Ovary (tissue), 9 donors: Measurements from ENCODE around the gene SHC3. TPM values are rescaled to one million over a fixed set of nuclear protein-coding genes. Genes with fewer than 3 reads are reported as not detected.

ENCODE experiments used
- DNase-seq, 5 donors: peaks; one replicate each; pipeline ENCODE4 v3.0.0-alpha.2; 2019 to 2020
- H3K27ac ChIP-seq, 2 donors: fragments of 200-600 bp; one replicate each; pipeline versions ENCODE4 v1.5.1 to v1.8.0; 2019 to 2022
- H3K27me3 ChIP-seq: fragments of 200-600 bp; one replicate; pipeline ENCODE4 v1.8.0; 2022
- H3K36me3 ChIP-seq: fragments of 200-600 bp; sonication (generic); one replicate; pipeline ENCODE4 v1.5.1; 2019
- H3K4me1 ChIP-seq: one replicate; pipeline ENCODE4 v1.8.1; 2013; ENCODE audit warnings: mild to moderate bottlenecking, moderate library complexity; ENCODE audit not compliant: insufficient read depth
- H3K4me3 ChIP-seq: fragments of 200-600 bp; sonication (generic); one replicate; pipeline ENCODE4 v1.5.1; 2017
- H3K9me3 ChIP-seq, 2 donors: fragments of 200-600 bp in 1 of 2; sonication (generic) in 1 of 2; one replicate each; pipeline versions ENCODE4 v1.5.1 to v1.8.1; 2013 to 2019; ENCODE audit warnings: mild to moderate bottlenecking in 1 of 2, moderate library complexity in 1 of 2
- CTCF ChIP-seq, 3 donors: fragments of 450-650 bp in 2 of 3; fragments of 200-600 bp in 1 of 3; IDR thresholded peaks; one replicate each; pipeline versions ENCODE4 v1.5.1 to v1.8.0; 2016 to 2022; ENCODE audit warnings: antibody characterized with exemption in 3 of 3, mild to moderate bottlenecking in 1 of 3
- EP300 ChIP-seq: sonication (generic); formaldehyde crosslinking; IDR thresholded peaks from one replicate; pipeline ENCODE4 v1.6.1; 2017; ENCODE audit warnings: antibody characterized with exemption
- POLR2A ChIP-seq: fragments of 450-650 bp; IDR thresholded peaks from one replicate; pipeline ENCODE4 v1.6.1; 2017; ENCODE audit warnings: antibody characterized with exemption, mild to moderate bottlenecking, moderate library complexity
- WGBS, 3 donors: extraction: QIAGEN DNeasy Blood & Tissue Kit in 1 of 3; methylation state at CpG; one replicate each; pipeline versions ENCODE4 v1.1.5 to v1.1.7; 2013 to 2017; 5-methylcytosine and 5-hydroxymethylcytosine counted together
- intact Hi-C, 4 donors: fragments of 100-400 bp; cut with DNase I; formaldehyde crosslinking; loops; one replicate each; pipeline versions ENCODE4 v1.11.0 to v1.15.1; 2022 to 2023
- polyA plus RNA-seq, 2 donors: library from polyadenylated mRNA; stranded (reverse); fragments of 200-250 nt in 1 of 2; fragments of 350-450 nt in 1 of 2; fragmentation: Illumina TruSeq in 1 of 2; extraction: RNeasy Lipid Tissue Mini Kit (QIAGEN cat#74804) in 1 of 2; gene quantifications; one replicate each; pipeline ENCODE4 v1.2.3, GENCODE V29; 2013 to 2014
- total RNA-seq, 7 donors: library from RNA; depleted of rRNA in 2 of 7; stranded (reverse); fragments of >200 nt in 2 of 7; fragmentation: NEBNext Ultra II Directional in 3 of 7; extraction: Animal tissue kit (Norgen Biotek cat#: 25700) in 3 of 7; gene quantifications; one replicate each; pipeline versions ENCODE4 v1.1.0 to v1.2.4, GENCODE V29; 2016 to 2023
- donor health status: DM: no; HTN: no; CAD: no; lungs with moderate emphysema.
- donor health status: DM: no; HTN: no; CAD: no.
- donor health status: Bipolar disorder and iron deficiency.
- donor health status: DM: yes; HTN: yes; CAD: no.
- donor health status: DM: no; HTN: no; CAD: no.
- donor health status: DM: yes; HTN: yes; CAD: no.

SHC3 gene
- total and polyA plus RNA-seq, 9 donors, result 0.05 to 1.0 (median 0.46) TPM

GRCh38 chr9:89183146-89183545 lies 4.5 kb upstream of the SHC3 start:
- intact Hi-C loops, result no loop called here
- H3K4me3 ChIP-seq, result no peak overlapping the region
- H3K27me3 ChIP-seq, result no peaks in the 10 kb centered on the region
- peaks cover 0 to 4% of the 10 kb centered on the region in 2 donors for H3K9me3 ChIP-seq
- H3K36me3 ChIP-seq, result no peaks in the 10 kb centered on the region
- 72 to 79% (median 73%) methylated on average over 3 of the region's 3 CpGs for WGBS, 3 donors
- H3K27ac ChIP-seq, result no peak overlapping the region
- peaks cover 4% of the 10 kb centered on the region for H3K4me1 ChIP-seq
- TF ChIP-seq CTCF (IDR thresholded peaks at IDR 0.05) (no peak), EP300 (no peak), POLR2A (no peak)
- no peak for DNase-seq

- DNase-seq, result no peak
- Histone ChIP-seq H3K27ac (no peak overlapping the region), H3K9me3 (peaks cover 0 to 4% of the 10 kb centered on the region in 2 donors), H3K36me3 (no peaks in the 10 kb centered on the region), H3K27me3 (no peaks in the 10 kb centered on the region), H3K4me1 (peaks cover 4% of the 10 kb centered on the region), H3K4me3 (no peak overlapping the region)
- intact Hi-C loops, result no loop called here
- WGBS, 3 donors, result 94 to 98% (median 96%) methylated on average over 10 of the region's 10 CpGs
- TF ChIP-seq EP300 (no peak), POLR2A (no peak), CTCF (IDR thresholded peaks at IDR 0.05) (no peak)
Observed at GRCh38 chr9:89182369-89182768, 3.8 kb upstream of the SHC3 start.

GRCh38 chr9:89179895-89180734 lies 1.5 kb upstream of the SHC3 start:
- Histone ChIP-seq H3K36me3 (no peaks in the 10 kb centered on the region), H3K27ac (no peak overlapping the region), H3K4me3 (peak overlapping the region; percentile 19), H3K9me3 (peaks cover 0 to 4% of the 10 kb centered on the region in 2 donors), H3K27me3 (no peaks in the 10 kb centered on the region), H3K4me1 (peaks cover 4% of the 10 kb centered on the region)
- 4 to 6% (median 4%) methylated on average over 35 of the region's 35 CpGs for WGBS, 3 donors
- DNase-seq, result peak; percentile 48 to 80 (median 63)
- no peak for TF ChIP-seq CTCF (IDR thresholded peaks at IDR 0.05)
- TF ChIP-seq POLR2A, result no peak
- no peak for TF ChIP-seq EP300
- intact Hi-C loops, result no loop called here

- Histone ChIP-seq H3K36me3 (no peaks in the 10 kb centered on the region), H3K4me1 (peaks cover 4% of the 10 kb centered on the region), H3K27ac (no peak overlapping the region), H3K27me3 (no peaks in the 10 kb centered on the region), H3K9me3 (peaks cover 0 to 4% of the 10 kb centered on the region in 2 donors), H3K4me3 (peak overlapping the region; percentile 19)
- WGBS, 3 donors, result 28 to 37% (median 36%) methylated on average over 4 of the region's 4 CpGs
- intact Hi-C loops, result no loop called here
- TF ChIP-seq EP300, result no peak
- TF ChIP-seq CTCF (IDR thresholded peaks at IDR 0.05), result no peak
- no peak for DNase-seq
Observed at GRCh38 chr9:89179540-89179894, 899 bp upstream of the SHC3 start.
